NCI-H1105 treated with DMSO at 0.1 percent for 48 hours (cell line): ENCODE data around the gene TTC24.
"Not testable (repeated sequence)": the region's sequence is repeated elsewhere in the genome, so short reads cannot be mapped to it uniquely, and the experiment has no call there.

ENCODE experiments used
- DNase-seq: peaks from one replicate; lab custom pipeline; 2025; lab: John Stamatoyannopoulos, UW

TTC24 gene

DNA sequence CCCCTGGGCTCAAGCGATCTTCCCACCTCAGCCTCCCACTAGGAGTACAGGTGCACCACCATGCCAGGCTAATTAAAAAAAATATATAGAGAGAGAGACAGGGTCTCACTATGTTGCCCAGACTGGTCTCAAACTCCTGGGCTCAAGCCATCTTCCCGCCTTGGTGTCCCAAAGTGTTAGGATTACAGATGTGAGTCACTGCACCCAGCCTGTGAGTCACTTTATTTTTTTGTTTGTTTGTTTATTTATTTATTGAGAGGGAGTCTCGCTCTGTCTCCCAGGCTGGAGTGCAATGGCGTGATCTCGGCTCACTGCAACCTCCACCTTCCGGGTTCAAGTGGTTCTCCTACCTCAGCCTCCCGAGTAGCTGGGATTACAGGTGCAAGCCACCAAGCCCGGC is 8.4 kb downstream of the TTC24 start:
- not testable (repeated sequence) for DNase-seq

GRCh38 chr1:156589546-156589945 is 10.0 kb downstream of the TTC24 start:
- DNase-seq = no peak

GRCh38 chr1:156590326-156591180 is 11.0 kb downstream of the TTC24 start:
- no peak for DNase-seq

- DNase-seq = no peak
Measured at GRCh38 chr1:156591181-156591431, 11.6 kb downstream of the TTC24 start.

GRCh38 chr1:156591432-156592157 is 12.1 kb downstream of the TTC24 start, which contains the start of gene NAXE:
Gene NAXE (plus strand): TSS chr1:156591776. CDS start chr1:156591805, 29 bp downstream.
- DNase-seq = peak; percentile 69

DNA sequence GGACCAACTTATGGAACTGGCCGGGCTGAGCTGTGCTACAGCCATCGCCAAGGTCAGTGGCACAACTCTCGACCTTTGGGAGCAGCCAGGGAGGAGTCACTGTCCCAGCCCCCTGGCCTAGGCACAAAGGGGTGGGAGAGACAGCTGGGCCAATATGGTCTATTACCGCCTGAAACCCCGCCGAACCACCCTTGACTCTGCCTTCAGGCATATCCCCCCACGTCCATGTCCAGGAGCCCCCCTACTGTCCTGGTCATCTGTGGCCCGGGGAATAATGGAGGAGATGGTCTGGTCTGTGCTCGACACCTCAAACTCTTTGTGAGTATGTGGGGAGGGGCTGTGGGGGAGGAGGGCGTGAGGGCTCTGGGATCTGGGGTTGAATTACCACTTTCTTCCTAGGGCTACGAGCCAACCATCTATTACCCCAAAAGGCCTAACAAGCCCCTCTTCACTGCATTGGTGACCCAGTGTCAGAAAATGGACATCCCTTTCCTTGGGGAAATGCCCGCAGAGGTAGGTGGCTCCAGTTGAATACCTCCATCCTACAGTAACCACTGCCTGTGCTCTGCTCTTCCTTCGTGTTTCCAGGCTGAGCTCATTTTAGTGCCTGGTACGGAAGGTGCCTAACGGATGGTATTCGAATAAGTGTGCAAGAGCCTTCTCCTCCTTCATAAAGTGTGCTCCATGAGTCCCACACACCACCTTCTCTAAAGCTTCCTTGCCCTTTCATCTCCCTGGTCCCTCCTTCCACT is 12.8 kb downstream of the TTC24 start:
- DNase-seq = no peak

GRCh38 chr1:156592910-156593660 is 13.6 kb downstream of the TTC24 start:
- no peak for DNase-seq

- no peak for DNase-seq
Measured at GRCh38 chr1:156593661-156593989, 14.1 kb downstream of the TTC24 start.

- no peak for DNase-seq
Measured at GRCh38 chr1:156594190-156594589, 14.7 kb downstream of the TTC24 start.

DNA sequence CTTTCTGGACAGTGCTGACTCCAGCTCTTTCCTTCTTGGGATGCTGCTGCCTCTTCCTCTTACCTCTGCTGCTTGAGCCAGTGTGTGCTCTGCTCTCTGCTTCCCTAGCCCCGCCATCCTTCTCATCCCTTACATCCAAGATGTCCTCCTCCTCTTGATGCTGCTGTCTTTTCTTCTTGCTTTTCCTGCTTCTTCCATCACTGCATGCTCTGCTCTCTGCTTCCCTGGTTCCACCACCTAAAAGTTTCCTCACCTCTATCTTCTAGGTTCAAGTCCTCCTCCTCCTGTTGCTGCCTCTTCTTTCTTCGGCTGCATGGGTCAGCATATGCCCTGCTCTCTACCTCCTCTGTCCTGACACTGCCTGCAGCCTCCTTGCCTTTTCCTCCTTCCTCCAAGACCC is 15.5 kb downstream of the TTC24 start:
- DNase-seq = no peak

GRCh38 chr1:156596426-156596825 is 16.9 kb downstream of the TTC24 start:
- DNase-seq = no peak

- DNase-seq = no peak
Measured at GRCh38 chr1:156598125-156598524, 18.6 kb downstream of the TTC24 start.

- DNase-seq = no peak
Measured at GRCh38 chr1:156598731-156599432, 19.4 kb downstream of the TTC24 start.

- peak; percentile 8 for DNase-seq
Measured at GRCh38 chr1:156599811-156600210, 20.3 kb downstream of the TTC24 start.

DNA sequence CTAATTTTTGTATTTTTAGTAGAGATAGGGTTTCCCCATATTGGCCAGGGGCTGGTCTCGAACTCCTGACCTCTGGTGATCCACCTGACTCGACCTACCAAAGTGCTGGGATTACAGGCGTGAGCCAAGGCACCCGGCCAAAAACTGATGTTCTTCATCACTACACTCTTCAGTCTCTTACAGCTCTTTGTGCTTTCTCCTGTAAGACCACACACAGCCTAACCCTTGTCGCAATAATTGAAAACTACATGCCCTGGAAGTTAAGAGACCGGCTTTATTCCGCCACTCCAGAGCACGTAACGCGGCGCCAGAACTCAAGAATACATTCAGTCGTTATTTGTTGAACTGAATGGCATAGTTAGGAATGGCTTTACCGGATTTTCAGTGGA is 21.2 kb downstream of the TTC24 start:
- DNase-seq = no peak

DNA sequence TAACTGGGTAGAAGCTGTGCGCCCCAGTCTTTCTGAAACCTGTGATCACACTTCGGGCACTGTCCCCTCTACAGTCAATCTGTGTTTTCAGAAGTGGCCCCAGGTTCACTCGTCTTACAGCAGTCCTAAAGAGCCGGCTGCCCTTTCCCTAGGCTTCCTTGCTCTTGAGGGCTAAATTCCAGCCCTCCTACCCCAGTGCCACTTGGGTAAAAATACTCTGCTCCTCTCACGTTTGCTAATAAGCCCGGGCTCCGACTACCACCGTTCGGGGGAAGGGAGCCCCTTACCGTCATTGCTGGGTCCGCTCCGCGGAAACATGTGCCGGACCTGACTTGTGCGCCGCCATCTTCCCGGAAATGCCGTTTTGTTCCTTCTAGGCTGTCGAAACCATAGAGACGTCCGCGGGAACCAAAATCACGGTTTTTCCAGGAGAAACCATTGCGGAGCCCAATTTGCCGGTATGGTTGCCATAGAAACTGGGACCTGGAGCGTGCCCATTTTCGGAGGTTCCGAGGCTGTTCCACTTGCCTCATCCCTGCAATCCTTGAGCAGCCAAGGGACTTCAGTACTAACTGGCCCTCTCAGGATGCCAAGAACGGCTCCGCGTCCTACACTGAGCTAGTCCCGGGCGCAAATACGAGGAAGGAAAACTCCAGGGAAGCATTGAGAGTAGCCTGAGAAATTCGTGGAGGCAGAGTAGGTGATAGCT is 21.8 kb downstream of the TTC24 start, which contains the start of gene GPATCH4:
GPATCH4 (minus strand) TSS at position 358 of the 709 bp plus-strand sequence.
- DNase-seq = peak; percentile 86

DNA sequence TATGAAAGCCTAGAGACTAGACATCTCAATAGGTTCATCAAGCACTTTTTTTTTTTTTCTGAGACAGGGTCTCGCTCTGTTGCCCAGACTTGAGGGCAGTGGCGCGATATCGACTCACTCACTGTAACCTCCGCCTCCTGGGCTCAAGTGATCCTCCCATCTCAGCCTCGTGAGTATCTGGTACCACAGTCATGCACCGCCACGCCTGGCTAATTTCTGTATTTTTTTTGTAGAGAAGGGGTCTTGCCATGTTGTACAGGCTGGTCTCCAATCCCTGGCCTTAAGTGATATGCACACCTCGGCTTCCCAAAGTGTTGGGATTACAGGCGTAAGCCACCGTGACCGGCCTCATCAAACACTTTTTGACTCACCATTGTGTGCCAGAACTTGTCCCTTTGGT is 22.4 kb downstream of the TTC24 start:
- DNase-seq = no peak

DNA sequence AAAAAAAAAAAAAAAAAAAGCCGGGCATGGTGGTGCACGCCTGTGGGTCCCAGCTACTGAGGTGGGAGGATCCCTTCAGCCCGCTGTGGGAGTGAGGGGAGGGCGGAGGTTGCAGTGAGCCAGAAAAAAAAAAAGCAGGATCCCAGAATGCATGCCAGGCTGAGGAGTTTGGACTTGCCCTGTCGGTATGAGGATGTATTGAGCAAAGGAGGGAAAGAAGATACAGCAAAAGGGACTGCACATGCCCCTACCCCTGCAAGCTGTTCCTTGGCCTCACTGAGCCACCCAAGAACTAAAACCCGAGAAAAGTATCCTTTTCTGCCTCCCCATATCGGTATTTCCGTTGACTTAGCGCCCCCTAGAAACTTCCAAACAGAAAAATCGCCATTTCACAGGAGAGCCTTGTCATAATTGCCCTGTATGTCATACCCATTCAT is 23.1 kb downstream of the TTC24 start:
- no peak for DNase-seq

DNA sequence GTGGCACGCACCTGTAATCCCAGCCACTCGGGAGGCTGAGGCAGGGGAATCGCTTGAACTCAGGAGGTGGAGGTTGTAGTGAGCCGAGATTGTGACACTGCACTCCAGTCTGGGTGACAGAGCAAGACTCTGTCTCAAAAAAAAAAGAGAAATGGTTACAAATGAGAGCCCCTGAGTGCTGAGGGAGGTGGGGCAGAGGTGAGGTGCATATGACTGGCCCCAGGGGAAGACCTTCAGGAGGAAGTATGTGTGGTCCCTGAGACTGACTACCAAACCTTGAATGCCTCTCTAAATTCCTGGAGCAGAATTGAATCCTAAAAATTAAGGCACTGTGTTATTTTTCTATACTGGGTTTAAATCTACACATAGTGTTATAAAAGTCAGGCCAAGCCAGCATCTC is 27.8 kb downstream of the TTC24 start:
- not testable (repeated sequence) for DNase-seq

- peak; percentile 79 for DNase-seq
Measured at GRCh38 chr1:156608036-156608674, 28.6 kb downstream of the TTC24 start.
